NCI-H2029 treated with DMSO at 0.1 percent for 48 hours (cell line): Measurements from ENCODE around the gene RNF38.
"Not testable (repeated sequence)": the region's sequence is repeated elsewhere in the genome, so short reads cannot be mapped to it uniquely, and the experiment has no call there.

Experiments
- DNase-seq: peaks from one replicate; lab custom pipeline; 2025; lab: John Stamatoyannopoulos, UW

RNF38 gene

DNA sequence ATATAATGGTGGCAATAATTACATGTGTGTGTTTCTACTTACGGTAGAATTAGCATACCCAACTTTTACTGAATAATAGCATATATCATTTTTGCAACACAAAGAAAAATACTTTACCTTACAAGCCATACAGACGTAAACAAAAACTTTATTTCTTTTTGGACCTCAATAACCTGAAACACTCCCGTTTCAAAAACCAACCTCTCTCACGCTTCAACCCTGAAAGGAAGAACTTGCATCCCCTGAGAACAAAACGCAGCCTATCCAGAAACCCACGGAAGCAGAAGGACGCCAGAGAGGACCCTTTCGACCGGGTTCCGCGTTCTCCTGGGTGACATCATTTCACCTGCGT, at the start of gene RNF38:
TSS of gene RNF38 (minus strand) at position 290 of the 352 bp plus-strand sequence. CDS start at position 129, 161 bp downstream.
- no peak for DNase-seq

- DNase-seq: not testable (repeated sequence)
These were observed 48.5 kb upstream of the RNF38 start for GRCh38 chr9:36448555-36448954.

- DNase-seq: no peak
These were observed 47.9 kb upstream of the RNF38 start for GRCh38 chr9:36448017-36448416.

DNA sequence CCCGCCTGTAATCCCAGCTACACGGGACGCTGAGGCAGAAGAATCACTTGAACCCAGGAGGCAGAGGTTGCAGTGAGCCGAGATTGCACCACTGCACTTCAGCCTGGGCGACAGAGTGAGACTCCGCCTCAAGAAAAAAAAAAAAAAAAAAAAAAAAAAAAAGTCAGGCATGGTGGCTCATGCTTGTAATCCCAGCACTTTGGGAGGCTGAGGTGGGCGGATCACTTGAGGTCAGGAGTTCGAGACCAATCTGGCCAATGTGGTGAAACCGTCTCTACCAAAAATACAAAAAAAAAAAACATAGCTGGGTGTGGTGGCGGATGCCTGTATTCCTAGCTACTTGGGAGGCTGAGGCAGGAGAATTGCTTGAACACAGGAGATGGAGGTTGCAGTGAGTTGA, 46.6 kb upstream of the RNF38 start:
- DNase-seq: not testable (repeated sequence)

DNA sequence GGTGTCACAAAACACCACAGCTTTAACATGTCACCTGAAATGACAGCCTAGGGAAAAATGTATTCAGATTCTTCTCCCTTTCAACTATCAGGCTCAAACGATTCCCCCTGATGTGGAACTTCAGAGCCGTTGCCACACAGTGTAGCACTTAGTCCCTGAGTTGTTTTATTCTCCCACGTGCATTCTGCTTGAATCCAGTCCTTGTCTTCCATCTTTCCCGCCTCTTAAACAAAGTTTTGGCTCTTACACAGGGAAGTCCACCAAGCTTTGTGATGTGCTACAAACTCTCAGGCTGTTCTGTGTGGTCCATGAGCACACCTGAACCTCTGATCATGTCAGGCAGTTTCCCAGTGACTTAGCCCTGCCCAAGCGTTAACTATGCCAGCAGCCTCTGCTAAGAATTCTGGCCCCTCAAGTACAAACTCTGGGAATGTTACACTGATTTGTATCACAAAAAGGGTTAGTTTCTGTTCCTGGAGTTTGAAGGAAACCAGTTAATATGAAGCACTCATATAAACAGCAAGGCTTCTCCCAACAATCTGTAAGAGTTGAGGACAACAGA, 45.8 kb upstream of the RNF38 start:
- no peak for DNase-seq

DNA sequence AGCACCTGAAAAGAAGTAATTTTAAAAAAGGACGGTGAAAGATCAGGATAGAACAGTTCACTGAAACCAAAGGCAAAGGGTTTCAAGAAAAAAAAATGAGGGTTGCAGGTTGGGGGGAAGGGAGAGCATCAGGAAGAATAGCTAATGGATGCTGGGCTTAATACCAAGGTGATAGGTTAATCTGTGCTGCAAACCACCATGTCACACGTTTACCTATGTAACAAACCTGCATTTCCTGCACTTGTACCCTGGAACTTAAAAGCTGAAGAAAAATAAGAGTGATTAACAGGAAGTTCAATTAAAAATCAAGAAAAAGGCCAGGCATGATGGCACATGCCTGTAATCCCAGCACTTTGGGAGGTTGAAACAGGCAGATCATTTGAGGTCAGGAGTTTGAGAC, 44.1 kb upstream of the RNF38 start:
- DNase-seq: no peak

GRCh38 chr9:36443581-36443980, 43.5 kb upstream of the RNF38 start:
- no peak for DNase-seq

DNA sequence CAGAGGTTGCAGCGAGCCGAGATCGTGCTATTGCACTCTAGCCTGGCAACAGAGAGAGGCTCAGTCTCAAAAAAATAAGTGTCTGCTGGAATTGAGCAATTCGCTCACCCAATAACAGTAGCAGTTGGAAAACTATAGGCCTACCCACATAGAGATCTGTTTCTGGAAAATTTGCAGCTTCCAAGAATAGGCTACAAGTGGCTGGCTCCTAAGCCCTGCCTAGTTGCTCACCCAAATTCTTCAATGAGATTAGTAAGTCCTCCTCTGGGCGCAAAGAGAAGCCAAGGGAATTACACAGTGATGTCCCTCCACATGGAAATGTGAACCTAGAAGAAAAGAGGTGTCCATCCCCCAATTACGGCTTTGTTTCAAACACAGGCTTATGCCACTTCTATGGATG, 42.6 kb upstream of the RNF38 start:
- no peak for DNase-seq

GRCh38 chr9:36441966-36442365, 41.9 kb upstream of the RNF38 start:
- DNase-seq: no peak

DNA sequence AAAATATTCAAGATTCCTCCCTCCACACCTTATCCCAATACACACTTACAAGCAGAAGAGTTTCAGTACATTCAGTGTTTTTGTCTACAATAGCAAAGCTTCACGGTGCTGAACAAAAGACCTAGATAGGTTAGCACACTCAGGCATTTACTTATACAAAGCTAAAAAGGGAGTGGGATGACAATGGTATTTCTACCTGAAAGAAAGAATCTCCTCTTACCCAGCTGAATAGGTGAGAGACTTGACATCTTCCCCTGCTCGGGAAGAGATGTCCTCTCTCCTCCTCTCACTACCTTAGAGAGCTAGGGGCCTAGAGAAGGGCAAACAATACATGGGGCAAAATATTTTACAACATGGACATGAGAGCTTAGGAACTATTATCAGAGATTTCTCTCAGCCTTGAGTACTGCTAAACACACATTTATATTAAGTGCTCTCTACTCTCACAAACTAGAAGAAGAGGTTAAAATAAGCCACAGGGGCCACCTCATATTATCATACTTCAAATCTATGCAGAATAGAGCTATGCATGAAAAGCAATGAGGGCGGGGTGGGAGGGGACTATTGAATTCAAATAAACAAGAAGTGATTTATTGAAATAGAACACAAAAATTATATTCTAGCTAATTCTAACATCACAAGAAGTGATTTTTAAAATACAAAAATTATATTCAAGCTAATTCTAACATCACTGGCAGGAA, 38.6 kb upstream of the RNF38 start:
- no peak for DNase-seq

- DNase-seq: no peak
These were observed 37.7 kb upstream of the RNF38 start for GRCh38 chr9:36437790-36438189.

DNA sequence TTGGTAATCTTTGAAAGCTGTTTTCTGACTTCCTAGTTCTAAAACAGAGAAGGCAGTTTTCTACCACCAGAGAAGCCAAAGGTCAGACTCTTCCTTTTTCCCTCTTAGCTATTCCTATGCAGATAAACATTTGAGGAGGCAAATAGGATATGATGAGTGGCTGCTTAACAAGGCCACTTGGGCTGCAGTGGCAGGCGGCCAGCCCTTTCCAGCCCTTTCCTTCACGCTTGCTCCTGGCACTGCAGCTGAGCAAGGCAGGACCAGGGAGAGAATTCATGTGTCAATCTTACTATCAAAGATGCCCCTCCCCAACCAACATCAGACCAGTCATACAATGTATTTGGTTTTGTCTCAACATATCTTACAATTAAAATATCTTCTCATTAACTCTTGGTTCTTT, 36.8 kb upstream of the RNF38 start:
- DNase-seq: peak; percentile 79

DNA sequence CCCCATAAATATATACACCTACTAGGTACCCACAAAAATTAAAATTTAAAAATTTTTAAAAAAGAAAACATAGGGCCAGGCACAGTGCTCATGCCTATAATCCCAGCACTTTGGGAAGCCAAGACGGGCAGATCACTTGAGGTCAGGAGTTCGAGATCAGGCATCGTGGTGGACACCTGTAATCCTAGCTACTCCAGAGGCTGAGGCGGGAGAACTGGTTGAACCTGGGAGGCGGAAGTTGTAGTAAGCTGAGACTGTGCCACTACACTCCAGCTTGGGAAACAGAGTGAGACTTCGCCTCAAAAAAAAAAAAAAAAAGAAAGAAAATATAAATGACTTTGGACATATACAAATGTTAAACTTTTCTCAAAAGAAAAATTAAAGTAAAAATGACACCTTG, 33.3 kb upstream of the RNF38 start:
- no peak for DNase-seq

- no peak for DNase-seq
These were observed 31.0 kb upstream of the RNF38 start for GRCh38 chr9:36431078-36431477.

DNA sequence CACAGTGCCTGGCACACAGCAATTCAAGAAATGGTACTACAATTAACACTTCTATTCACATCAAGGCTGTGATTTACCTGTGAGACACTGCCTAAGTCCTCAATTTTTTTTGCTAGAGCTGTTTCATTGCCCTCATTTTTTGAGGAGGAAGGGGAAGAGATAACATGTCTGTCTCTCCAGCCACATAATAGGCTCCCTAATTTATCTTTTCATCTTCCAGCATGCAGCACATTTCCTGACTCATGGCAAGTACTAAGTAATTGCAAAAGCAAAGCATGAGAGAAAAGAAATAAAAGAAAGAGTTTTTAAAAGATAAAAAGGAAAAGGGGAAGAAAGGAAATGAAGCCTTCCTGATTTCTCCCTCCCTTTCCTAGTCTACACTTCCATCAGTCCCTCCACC, 26.9 kb upstream of the RNF38 start:
- no peak for DNase-seq

- DNase-seq: no peak
These were observed 26.3 kb upstream of the RNF38 start for GRCh38 chr9:36426348-36426747.

DNA sequence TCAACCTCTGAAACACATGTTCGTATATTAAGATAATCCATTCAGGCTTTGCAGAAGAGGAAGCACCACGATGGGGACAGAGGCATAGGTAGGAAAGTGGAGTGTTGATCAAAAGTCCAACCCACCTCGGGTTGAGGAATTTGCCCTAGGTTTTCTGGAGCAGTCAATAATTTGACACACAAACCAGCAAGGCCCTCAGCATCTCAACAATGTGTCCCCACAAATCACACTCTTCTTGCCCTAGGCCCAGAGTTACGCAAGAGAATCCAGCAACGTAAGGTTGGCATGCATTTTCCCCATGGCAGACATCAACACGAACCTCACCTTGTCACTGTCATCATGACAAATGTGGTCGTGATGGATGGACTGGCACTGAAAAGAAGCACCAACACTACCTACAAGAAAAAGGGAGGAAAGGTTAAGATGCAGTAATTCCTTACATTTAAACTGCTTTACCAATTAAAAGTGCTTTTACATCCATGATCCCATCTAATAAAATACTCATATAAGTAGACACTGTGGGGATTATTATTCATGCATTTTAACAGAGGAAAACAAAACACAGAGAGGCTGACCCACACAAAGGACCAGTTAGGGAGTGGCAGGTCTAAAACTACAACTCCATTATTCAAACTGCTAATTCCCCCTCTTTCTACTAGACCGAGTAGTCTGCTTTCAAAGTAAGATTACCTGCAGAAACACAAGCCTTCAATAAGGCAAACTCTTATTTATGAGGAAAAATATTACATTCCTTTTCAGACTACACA, 24.4 kb upstream of the RNF38 start:
- no peak for DNase-seq

- DNase-seq: no peak
These were observed 23.1 kb upstream of the RNF38 start for GRCh38 chr9:36423206-36423605.

DNA sequence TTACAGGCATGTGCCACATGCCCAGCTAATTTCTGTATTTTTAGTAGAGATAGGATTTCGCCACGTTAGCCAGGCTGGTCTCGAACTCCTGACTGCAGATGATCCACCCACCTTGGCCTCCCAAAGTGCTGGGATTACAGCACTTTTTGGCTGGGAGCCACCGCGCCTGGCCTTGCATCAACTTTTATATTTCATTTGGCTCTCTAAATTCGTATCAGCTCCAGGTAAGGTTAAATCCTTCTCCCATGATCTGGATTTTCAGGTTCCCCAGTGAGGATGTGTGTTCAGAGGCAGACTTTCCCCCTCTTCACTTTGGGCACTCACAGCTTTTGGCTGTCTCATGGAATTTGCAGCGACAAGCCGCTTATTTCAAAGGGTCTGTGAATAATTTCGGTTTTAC, 16.8 kb upstream of the RNF38 start:
- no peak for DNase-seq

- DNase-seq: no peak
These were observed 15.9 kb upstream of the RNF38 start for GRCh38 chr9:36415822-36416525.

DNA sequence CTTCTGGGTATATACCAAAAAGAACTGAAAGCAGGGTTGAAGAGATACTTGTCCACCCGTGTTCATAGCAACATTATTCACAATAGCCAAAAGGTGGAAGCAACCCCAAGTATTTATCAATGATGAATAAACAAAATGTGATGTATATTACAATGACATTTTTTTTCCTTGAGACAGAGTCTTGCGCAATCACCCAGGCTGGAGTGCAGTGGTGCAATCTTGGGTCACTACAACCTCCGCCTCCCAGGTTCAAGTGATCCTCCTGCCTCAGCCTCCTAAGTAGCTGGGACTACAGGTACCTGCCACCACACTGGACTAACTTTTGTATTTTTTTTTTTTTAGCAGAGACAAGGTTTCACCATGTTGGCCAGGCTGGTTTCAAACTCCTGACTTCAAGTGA, 11.3 kb upstream of the RNF38 start:
- not testable (repeated sequence) for DNase-seq

- not testable (repeated sequence) for DNase-seq
These were observed 9.0 kb upstream of the RNF38 start for GRCh38 chr9:36409076-36409475.
